ENCODE data around the gene INKA1.
"Not testable (repeated sequence)": the region's sequence is repeated elsewhere in the genome, so short reads cannot be mapped to it uniquely, and the experiment has no call there.

Gene INKA1

GRCh38 chr3:49776101-49776500 is 27.0 kb upstream of the INKA1 start:
- H3K36me3 ChIP-seq (ENCODE audit: control insufficient read depth, insufficient read depth, low read length), result not testable (repeated sequence)

GRCh38 chr3:49779358-49780079 is 23.5 kb upstream of the INKA1 start:
- no peaks in the 10 kb centered on the region for H3K9me3 ChIP-seq (ENCODE audit: control insufficient read depth, low read length)
- no peak overlapping the region for H3K4me3 ChIP-seq (ENCODE audit: low read length)
- no peaks in the 10 kb centered on the region for H3K36me3 ChIP-seq (ENCODE audit: control insufficient read depth, insufficient read depth, low read length)
- no peaks in the 10 kb centered on the region for H3K4me1 ChIP-seq (ENCODE audit: control insufficient read depth, insufficient read depth, low read length)
- H3K27me3 ChIP-seq (ENCODE audit: control insufficient read depth, insufficient read depth, low read length), result no peaks in the 10 kb centered on the region
- no peak overlapping the region for H3K9ac ChIP-seq (ENCODE audit: low read length)

More at GRCh38 chr3:49776101-49776500, 27.0 kb upstream of the INKA1 start:
- not testable (repeated sequence) for H3K27me3 ChIP-seq (ENCODE audit: control insufficient read depth, insufficient read depth, low read length); H3K9ac ChIP-seq (ENCODE audit: low read length); H3K4me3 ChIP-seq (ENCODE audit: low read length); H3K4me1 ChIP-seq (ENCODE audit: control insufficient read depth, insufficient read depth, low read length); H3K9me3 ChIP-seq (ENCODE audit: control insufficient read depth, low read length)

GRCh38 chr3:49780080-49780974 is 22.7 kb upstream of the INKA1 start:
- peaks cover 7% of the 10 kb centered on the region for H3K4me1 ChIP-seq (ENCODE audit: control insufficient read depth, insufficient read depth, low read length)
- no peak overlapping the region for H3K4me3 ChIP-seq (ENCODE audit: low read length)
- H3K9me3 ChIP-seq (ENCODE audit: control insufficient read depth, low read length), result no peaks in the 10 kb centered on the region
- H3K9ac ChIP-seq (ENCODE audit: low read length), result no peak overlapping the region
- H3K27me3 ChIP-seq (ENCODE audit: control insufficient read depth, insufficient read depth, low read length), result no peaks in the 10 kb centered on the region
- no peaks in the 10 kb centered on the region for H3K36me3 ChIP-seq (ENCODE audit: control insufficient read depth, insufficient read depth, low read length)

DNA sequence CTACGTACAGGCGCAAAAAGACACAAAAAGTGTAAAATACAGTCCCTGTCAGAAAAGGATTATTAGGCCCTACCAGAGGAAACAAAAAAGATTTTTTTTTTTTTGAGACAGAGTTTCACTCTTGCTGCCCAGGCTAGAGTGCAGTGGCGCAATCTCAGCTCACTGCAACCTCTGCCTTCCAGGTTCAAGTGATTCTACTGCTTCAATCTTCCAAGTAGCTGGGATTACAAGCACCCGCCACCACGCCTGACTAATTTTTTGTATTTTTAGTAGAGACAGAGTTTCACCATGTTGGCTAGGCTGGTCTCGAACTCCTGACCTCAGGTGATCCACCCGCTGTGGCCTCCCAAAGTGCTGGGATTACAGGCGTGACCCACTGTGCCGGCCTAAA is 22.1 kb upstream of the INKA1 start:
- not testable (repeated sequence) for H3K9ac ChIP-seq (ENCODE audit: low read length); H3K4me3 ChIP-seq (ENCODE audit: low read length); H3K9me3 ChIP-seq (ENCODE audit: control insufficient read depth, low read length); H3K27me3 ChIP-seq (ENCODE audit: control insufficient read depth, insufficient read depth, low read length); H3K36me3 ChIP-seq (ENCODE audit: control insufficient read depth, insufficient read depth, low read length)
- H3K4me1 ChIP-seq (ENCODE audit: control insufficient read depth, insufficient read depth, low read length), result peaks cover 11% of the 10 kb centered on the region

DNA sequence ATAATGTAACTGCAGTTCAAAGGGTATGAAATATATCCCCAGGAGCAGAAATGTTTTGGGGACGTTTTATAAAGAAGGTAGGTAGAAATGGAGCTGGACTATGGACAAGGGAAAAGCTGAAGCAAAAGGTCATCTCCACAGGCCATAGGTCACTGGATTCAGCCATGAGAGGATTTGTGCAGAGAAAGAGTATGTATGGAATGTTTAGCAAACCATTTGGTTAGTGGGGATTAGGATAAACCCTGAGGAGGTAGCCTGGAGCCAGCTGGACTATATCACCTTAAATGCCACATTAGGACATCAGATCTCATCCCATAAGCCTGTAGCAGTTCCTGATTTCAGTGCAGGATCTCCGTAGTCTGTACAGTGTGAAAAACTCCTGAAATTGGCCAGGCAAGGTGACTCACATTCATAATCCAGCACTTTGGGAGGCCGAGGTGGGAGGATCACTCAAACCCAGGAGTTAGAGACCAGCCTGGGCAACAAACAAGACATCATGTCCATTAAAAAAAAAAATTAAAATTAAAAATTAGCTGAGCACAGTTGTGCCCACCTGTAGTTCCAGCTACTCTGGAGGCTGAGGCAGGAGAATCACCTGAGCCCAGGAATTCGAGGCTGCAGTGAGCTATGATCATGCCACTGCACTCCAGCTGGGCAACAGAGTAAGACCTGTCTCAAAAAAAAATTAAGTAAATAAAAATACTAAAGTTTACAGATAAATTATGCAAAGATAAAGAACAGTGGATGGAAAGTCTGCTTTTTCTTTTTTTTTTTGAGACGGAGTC is 21.5 kb upstream of the INKA1 start:
- Histone ChIP-seq H3K27me3 (ENCODE audit: control insufficient read depth, insufficient read depth, low read length) (no peaks in the 10 kb centered on the region), H3K9ac (ENCODE audit: low read length) (no peak overlapping the region), H3K4me1 (ENCODE audit: control insufficient read depth, insufficient read depth, low read length) (peaks cover 12% of the 10 kb centered on the region), H3K4me3 (ENCODE audit: low read length) (no peak overlapping the region), H3K36me3 (ENCODE audit: control insufficient read depth, insufficient read depth, low read length) (no peaks in the 10 kb centered on the region), H3K9me3 (ENCODE audit: control insufficient read depth, low read length) (no peaks in the 10 kb centered on the region)

GRCh38 chr3:49782277-49782676 is 20.8 kb upstream of the INKA1 start:
- not testable (repeated sequence) for H3K9ac ChIP-seq (ENCODE audit: low read length); H3K4me3 ChIP-seq (ENCODE audit: low read length); H3K36me3 ChIP-seq (ENCODE audit: control insufficient read depth, insufficient read depth, low read length); H3K9me3 ChIP-seq (ENCODE audit: control insufficient read depth, low read length); H3K27me3 ChIP-seq (ENCODE audit: control insufficient read depth, insufficient read depth, low read length)
- H3K4me1 ChIP-seq (ENCODE audit: control insufficient read depth, insufficient read depth, low read length), result peaks cover 19% of the 10 kb centered on the region

DNA sequence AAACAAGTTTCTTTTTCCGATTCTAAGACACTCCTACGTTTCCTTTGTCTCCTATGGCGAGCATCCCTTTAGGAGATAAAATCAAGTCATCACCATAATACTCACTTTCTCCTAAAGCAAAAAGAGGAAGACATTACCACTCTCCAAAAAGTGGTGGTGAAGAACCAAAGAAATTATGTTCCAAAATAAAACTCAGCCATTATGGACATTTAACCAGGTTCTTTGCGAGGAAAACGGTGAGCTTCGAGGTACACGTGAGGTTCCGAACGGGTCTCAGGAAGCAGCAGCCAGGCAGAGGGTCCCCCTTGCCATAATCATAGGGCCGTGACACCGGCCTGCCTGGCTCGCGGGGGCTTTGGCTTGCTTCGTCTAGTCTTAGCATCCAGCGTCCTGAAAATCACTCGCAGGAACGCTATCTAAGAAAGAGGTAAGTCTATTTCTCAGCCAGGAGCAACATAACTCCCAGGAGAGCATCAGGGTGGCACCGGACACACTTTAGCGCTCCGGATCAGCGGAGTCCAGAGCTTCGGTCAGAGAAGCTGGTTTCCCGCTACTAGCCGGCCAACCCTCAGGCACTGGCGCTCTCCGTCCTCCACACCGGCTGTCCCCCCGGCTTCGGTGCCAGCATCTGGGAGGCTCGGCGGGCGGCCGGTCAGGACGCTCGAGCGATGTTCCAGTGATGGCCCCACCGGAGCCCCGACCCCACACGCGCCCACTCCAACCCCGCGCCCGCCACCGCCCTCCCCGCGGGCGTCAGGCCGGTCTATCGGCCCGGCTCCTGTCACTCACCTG is 17.3 kb upstream of the INKA1 start:
- peaks cover 22% of the 10 kb centered on the region for H3K4me1 ChIP-seq (ENCODE audit: control insufficient read depth, insufficient read depth, low read length)
- peak overlapping the region; percentile 97 for H3K4me3 ChIP-seq (ENCODE audit: low read length)

DNA sequence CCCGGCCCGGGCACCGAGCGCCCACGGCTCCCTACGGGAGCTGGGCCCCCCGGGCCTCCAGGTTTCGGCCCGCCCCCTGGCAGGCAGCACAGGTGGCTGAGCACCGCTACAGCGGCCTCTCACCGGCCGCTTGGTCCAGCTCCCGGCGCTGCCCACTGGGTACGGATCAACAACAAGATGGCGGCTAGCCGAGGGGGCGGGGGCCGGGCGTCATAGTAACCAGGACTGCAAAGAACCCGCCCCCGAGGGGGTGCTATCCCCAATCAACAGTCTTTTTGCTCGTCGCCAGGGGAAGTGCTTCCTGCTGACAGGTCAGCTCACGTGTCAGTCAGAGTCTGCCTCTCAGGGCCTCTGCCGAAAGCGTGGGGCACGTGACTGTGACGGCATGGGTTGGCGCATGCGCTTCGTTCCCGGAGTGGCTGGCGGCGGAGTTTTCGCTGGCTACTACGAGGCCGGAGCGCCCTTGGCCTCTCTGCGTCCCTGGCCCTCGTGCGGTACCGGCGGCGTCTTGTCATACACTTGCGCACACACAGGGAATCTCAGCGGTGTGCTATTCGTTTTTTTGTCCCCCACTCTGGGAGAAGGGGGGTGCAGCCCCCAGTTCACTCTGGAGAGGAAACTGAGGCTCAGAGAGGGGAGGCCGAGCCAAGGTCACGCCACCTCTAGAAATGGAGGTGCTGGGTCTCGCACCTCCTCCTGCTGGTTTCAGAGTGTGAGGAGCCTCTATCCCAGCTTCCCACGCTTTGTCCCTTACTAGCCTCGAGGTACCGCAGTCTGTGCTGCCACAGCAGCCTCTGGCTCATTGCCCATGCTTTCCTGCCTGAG is 16.5 kb upstream of the INKA1 start, which contains the start of gene IP6K1:
IP6K1 (minus strand) TSS at position 186 of the 825 bp plus-strand sequence. CDS start 38,502 bp downstream, outside the sequence.
- Histone ChIP-seq H3K27me3 (ENCODE audit: control insufficient read depth, insufficient read depth, low read length) (no peaks in the 10 kb centered on the region), H3K9me3 (ENCODE audit: control insufficient read depth, low read length) (no peaks in the 10 kb centered on the region), H3K4me3 (ENCODE audit: low read length) (peak within 1 kb of the TSS; percentile 97), H3K36me3 (ENCODE audit: control insufficient read depth, insufficient read depth, low read length) (no peaks in the 10 kb centered on the region), H3K9ac (ENCODE audit: low read length) (peak within 1 kb of the TSS; percentile 98), H3K4me1 (ENCODE audit: control insufficient read depth, insufficient read depth, low read length) (peaks cover 22% of the 10 kb centered on the region)

More for the DNA sequence above, 17.3 kb upstream of the INKA1 start:
- Histone ChIP-seq H3K27me3 (ENCODE audit: control insufficient read depth, insufficient read depth, low read length) (no peaks in the 10 kb centered on the region), H3K9ac (ENCODE audit: low read length) (peak overlapping the region; percentile 98), H3K9me3 (ENCODE audit: control insufficient read depth, low read length) (no peaks in the 10 kb centered on the region), H3K36me3 (ENCODE audit: control insufficient read depth, insufficient read depth, low read length) (no peaks in the 10 kb centered on the region)

DNA sequence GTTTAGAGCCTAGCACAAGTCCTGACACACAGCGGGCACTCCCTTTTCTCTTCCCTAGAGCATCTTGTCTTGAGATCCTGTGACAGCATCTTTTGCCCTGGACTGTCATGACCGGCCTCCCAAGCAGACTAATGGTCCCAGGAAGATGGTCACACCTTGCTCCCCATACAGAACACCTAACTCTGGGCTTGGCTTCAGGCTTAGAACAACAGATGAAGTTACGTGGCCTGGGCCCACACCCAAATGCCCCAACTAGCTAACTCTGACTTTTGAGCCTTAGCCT is 15.9 kb upstream of the INKA1 start:
- peak overlapping the region; percentile 98 for H3K9ac ChIP-seq (ENCODE audit: low read length)

DNA sequence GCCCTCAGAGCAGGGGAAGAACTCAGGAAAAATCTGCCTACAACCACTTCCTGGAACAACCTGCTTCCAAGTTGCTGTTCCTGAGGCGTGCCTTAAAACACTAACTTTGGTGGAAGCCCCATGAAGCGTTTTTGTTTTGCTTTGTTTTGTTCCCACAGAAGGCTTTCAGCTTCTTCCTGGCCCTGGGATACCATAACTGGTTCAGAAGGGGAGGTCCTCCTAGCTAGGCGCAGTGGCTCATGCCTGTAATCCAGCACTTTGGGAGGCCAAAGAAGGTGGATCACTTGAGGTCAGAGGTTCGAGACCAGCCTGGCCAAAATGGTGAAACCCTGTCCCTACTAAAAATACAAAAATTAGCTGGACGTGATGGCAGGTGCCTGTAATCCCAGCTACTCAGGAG is 15.5 kb upstream of the INKA1 start:
- no peaks in the 10 kb centered on the region for H3K36me3 ChIP-seq (ENCODE audit: control insufficient read depth, insufficient read depth, low read length)
- no peaks in the 10 kb centered on the region for H3K9me3 ChIP-seq (ENCODE audit: control insufficient read depth, low read length)
- H3K4me1 ChIP-seq (ENCODE audit: control insufficient read depth, insufficient read depth, low read length), result peaks cover 22% of the 10 kb centered on the region
- no peak overlapping the region for H3K4me3 ChIP-seq (ENCODE audit: low read length)
- H3K27me3 ChIP-seq (ENCODE audit: control insufficient read depth, insufficient read depth, low read length), result peaks cover 5% of the 10 kb centered on the region
- peak overlapping the region; percentile 98 for H3K9ac ChIP-seq (ENCODE audit: low read length)

More for the DNA sequence above, 15.9 kb upstream of the INKA1 start:
- Histone ChIP-seq H3K27me3 (ENCODE audit: control insufficient read depth, insufficient read depth, low read length) (peaks cover 1% of the 10 kb centered on the region), H3K36me3 (ENCODE audit: control insufficient read depth, insufficient read depth, low read length) (no peaks in the 10 kb centered on the region), H3K4me1 (ENCODE audit: control insufficient read depth, insufficient read depth, low read length) (peaks cover 22% of the 10 kb centered on the region), H3K9me3 (ENCODE audit: control insufficient read depth, low read length) (no peaks in the 10 kb centered on the region), H3K4me3 (ENCODE audit: low read length) (peak overlapping the region; percentile 97)

- Histone ChIP-seq H3K9me3 (ENCODE audit: control insufficient read depth, low read length) (no peaks in the 10 kb centered on the region), H3K4me1 (ENCODE audit: control insufficient read depth, insufficient read depth, low read length) (peaks cover 22% of the 10 kb centered on the region), H3K9ac (ENCODE audit: low read length) (no peak overlapping the region), H3K27me3 (ENCODE audit: control insufficient read depth, insufficient read depth, low read length) (peaks cover 6% of the 10 kb centered on the region), H3K36me3 (ENCODE audit: control insufficient read depth, insufficient read depth, low read length) (no peaks in the 10 kb centered on the region), H3K4me3 (ENCODE audit: low read length) (no peak overlapping the region)
These were observed 15.0 kb upstream of the INKA1 start for GRCh38 chr3:49788056-49788455.
